Stimulated activated CD4-positive, alpha-beta T cell treated with anti-CD3 and anti-CD28 coated beads, Interleukin-15, amount 100 ng/mL, for 48 hours (primary cell): ENCODE data around the gene CASP10.
"Not testable (repeated sequence)": the region's sequence is repeated elsewhere in the genome, so short reads cannot be mapped to it uniquely, and the experiment has no call there.

ENCODE experiments used
- DNase-seq, 2 donors: peaks; one replicate each; pipeline ENCODE4 v3.0.0-alpha.2; 2020; ENCODE audit warnings: low read depth in 2 of 2

CASP10 gene

DNA sequence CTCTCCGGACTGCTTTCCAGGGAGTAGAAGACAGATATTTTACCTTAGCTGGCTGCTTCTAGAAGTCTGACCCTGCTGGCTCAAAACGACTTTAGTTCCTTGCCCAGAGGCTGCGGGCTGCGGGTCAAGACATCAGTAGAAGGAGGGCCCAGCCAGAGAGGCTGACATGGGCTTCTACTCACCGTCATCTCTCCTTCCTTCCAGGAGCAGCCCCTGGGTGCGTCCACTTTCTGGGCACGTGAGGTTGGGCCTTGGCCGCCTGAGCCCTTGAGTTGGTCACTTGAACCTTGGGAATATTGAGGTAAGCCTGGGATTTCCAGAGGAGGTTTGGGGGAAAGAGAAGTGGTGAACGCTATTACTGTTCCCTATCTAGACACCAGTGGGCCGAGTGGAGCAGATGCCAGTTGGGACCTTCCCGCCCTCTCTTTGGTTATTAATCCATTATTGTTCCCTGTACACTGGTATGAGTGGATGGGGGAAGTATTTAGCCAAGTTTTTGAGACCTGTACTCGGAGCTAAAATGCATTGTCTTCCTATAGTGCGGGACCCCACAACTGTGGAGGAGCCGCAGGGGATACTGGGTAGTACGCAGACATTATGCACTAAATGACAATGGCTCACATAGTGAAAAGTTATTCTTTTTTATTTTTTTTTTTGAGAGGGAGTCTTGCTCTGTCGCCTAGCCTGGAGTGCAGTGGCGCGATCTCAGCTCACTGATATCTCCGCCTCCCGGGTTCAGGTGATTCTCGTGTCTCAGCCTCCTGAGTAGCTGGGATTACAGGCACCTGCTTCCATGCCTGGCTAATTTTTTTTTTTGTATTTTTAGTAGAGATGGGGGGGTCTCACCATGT, 51.1 kb downstream of the CASP10 start:
- no peak for DNase-seq

DNA sequence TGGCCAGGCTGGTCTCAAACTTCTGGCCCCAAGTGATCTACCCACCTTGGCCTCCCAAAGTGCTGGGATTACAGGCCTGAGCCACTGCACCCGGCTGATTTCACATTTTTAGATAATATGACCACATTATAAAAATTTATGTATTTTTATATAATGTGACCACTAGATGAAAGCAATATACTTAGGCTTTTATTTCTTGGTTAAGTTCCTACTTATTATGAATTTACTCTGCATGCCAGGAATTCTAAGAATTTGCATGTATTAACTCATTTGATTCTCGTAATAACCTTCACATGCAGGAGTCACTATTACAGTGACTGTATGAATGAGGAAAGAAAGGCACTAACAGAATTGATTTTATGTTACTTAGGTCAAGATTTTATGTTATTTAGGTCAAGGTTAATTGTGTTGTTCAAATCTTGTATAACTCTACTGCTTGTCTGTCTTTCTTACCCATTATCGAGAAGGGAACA, 51.8 kb downstream of the CASP10 start:
- DNase-seq, result no peak

DNA sequence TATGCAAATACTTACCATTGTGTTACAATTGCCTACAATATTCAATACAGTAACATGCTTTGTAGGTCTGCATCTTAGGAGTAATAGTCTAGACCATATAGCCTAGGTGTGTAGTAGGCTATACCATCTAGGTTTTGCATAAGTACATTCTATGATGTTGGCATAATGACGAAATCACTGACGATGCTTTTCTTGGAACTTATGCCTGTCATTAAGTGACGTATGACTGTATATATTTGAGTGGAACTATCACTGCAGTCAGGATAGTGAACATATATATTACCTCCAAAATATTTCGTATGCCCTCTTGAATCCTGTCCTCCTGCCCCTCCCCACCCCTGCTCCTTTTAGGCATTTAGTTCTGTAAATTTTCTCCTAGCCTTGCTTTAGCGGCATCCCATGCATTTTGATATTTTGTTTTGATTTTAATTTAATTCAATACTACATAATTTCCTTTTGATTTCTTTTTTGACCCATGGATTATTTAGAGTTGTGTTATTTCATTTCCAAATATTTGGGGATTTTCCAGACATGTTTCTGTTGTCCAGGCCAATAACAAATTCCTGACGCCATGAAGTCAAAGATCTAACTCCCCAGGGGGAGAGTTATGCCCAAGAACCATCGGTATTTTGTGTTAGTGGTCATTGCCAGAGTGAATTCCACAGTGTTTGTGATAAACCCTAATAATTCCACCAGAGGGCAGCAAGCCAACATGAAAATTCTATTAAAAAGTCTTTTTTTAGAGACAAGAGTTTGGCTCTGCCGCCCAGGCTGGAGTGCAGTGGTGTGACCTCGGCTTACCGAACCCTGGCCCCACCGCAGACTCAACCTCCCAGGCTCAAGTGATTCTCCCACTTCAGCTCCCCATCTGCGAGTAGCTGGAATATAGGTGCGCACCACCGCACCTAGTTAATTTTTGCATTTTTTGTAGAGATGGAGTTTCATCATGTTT, 53.2 kb downstream of the CASP10 start:
- DNase-seq, result no peak

DNA sequence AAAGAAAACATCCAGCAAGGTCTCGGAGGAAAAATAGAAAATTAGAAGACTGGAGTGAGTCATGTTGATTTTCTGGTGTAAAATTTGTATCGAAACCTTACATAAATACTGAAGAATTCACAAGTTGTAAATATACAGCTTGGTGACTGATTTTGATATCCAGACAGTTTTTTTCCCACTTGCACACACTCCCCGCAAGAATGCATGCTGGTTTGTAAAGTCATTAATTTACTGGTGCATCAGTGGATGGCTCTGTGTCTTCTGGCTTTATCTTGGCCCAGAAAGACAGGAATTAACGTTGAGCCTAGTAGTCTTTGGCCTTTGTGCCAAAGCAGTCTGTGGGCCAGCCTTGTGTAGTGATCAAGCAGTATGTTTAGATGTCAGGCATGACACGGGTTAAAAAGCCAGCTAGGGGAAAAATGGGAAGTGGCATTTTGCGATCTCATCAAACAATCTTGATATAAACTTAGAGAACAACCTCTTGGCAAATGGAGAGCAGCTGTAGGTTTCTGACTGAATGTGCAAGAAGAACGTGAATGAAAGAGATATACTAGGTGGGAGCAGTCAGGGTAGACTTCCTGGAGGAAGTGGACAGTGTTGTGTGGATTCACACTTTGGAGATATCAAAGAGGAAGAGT, 54.7 kb downstream of the CASP10 start:
- DNase-seq, result no peak

DNA sequence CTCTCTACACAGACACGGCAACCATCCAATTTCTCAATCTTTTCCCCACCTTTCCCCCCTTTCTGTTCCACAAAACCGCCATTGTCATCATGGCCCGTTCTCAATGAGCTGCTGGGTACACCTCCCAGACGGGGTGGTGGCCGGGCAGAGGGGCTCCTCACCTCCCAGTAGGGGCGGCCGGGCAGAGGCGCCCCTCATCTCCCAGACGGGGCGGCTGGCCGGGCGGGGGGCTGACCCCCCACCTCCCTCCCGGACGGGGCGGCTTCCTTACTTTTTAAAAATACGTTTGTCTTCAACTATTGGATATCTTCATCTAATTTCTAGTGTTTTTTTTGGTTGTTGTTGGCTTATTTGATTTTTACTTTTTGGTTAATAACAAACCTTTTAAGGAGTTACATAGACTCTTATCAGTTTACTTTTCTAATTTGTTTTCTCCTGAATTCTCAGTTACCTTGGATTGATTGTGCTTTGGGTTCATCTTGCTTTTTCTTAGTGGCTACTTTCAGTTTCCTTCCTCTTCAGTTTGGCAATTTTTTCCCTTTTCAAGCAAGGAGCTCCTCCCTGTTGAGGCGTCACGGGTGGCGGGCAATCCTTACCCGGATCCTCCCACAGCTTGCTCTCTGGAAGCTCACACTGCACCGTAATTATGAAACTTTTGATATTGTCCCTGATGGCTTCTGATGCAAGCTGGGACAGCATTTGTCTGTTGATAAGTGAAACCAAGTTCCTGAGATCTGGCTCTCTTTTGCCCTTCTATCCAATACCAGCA, 56.4 kb downstream of the CASP10 start:
- DNase-seq, result not testable (repeated sequence)

DNA sequence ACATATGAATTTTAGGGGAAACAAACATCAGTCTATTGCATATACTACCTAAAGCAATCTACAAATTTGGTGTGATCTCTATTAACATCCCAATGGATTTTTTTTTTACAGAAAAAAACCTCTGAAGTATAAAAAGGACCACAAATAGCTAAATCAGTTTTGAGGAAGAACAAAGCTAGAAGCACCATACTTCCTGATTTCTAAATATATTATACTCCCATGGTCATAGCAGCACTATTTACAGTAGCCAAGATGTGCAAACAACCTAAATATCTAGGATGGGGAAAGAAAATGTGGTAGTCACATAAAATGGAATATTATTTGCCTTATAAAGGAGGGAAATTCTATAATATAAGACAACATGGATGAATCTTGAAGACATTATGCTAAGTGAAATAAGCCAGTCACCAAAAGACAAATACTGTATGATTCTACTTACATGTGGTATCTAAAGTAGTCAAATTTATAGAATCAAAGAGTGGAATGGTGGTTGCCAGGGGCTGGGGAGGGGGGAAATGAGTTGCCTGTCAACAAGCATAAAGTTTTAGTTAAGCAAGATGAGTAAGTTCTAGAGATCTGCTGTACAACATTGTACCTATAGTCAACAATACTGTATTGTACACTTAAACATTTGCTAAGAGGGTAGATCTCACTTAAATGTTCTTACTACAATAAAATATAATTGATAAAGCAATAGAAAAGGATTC, 59.8 kb downstream of the CASP10 start:
- DNase-seq, result no peak

DNA sequence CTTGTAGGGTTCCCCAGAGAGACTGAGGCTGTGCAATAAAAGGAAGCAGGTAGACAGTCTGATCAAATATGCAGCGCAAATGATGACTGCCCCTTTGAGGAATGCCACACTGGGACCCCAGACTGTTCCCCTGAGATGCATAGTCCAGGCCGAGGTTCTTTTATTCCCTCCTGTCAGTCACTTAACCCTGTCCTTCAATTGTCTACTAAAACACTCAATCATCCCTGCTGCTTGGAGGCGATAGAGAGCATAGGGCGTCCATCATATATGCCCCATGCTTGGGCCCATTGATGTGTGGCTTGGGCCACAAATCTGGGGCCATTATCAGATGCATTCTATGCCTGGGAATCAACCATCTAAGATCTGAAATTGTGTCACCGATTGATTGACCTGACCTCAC, 61.9 kb downstream of the CASP10 start:
- no peak for DNase-seq

DNA sequence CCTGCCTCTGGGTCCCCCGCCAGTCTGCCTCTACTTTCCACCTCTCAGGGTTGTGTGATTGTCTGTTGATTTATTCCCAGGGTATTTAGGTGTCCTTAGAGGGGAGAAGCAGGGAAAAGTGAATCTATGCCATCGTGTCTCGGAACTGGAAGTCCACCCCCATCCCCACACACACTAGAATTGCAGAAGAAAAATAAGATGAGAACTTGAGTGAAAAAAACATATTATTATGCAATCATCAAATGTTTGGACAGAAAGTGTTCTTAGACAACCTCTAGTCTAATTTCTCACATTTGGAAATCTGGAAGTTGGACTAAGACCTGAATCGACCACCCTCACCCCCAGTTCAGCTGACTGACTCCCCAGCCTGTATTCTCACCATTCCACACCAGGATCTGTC, 63.3 kb downstream of the CASP10 start:
- no peak for DNase-seq

DNA sequence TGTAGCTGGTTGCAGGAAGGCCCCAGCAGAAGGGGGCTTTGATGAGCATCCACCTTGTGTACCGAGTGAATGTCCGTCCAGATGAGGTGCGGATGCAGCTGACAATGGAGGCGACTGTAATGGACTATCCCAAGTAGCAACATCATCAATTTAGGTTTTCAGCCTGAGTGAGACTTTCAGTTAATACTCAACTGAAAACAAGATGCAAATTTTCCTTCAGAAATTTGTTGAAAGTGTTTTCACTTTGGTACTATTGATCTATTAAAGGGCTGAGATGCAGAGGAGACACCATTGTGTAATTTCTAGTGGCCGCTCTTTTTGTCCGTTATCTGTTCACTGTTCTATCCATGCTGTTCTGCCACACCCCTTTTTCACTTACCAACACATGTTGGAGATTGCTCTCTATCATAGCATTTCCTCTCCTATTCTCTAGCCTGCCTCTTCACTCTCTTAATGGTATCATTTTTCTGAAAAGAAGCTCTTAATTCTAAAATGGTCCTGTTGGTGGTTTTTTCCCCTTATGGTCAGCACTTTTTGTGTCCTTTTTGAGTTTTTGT, 65.4 kb downstream of the CASP10 start:
- DNase-seq, result no peak

DNA sequence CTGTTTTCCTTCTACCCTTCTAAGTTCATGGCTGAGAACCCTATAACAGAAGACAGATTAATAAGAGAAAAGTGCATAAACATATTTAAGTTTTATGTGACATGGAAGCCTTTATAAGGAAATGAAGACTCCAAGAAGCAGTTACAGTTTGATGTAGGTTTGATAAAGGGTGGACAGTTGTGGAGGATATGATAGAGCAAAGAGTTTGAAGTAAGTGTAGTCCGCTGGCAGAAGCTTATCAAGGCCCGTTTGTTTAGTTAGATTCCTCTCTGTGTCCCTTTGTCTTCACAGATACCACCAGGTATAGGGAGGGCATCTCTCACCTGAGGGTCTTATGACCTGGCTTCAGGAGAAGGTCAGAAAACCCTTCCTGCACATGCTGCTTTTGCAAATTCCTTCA, 66.9 kb downstream of the CASP10 start:
- DNase-seq, result no peak

DNA sequence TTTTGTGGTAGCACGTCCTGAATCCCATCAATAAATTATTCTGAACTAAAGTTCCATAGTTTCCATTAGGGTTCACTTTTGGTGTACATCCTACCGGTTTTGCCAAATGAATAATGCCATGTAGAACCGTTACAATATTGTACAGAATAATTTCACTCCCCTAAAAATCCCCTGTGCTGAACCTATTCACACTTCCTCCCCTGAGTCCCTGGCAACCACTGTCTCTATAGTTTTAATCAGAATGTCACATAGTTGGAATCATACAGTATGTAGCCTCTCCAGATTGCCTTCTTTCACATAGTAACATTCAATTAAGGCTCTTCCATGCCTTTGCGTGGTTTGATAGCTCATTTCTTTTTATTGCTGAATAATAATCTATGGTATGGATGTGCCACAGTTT, 67.8 kb downstream of the CASP10 start:
- DNase-seq, result no peak

DNA sequence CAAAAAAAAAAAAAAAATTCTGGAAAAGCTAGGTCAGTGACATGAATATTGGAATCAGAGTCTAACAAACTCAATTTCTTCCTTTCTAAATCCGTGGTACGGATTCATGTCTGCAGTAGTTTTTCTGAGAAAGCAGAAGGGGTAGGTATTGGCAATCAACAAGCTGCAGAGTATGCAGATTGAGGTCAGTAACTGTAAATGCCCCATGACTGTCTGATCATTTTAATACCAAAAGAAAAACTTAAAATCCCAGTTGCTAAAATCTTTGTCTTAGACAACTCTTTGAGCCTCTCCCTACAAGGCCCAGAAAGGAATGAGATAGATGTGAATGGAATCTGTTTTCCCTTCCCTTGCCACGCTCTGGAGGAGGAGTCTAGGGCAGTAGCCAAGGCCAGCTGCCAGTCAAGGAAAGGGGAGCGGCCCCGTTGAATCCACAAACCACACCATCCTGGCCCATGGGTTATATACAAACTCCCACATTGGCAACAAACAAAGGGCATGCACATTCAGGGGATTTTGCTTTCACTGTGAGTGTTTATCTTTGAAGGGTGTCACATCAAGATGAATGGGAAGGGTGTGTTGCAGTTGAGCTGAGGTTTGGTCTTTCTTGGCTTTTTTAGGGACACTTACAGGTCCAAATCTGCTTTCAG, 71.3 kb downstream of the CASP10 start:
- no peak for DNase-seq

DNA sequence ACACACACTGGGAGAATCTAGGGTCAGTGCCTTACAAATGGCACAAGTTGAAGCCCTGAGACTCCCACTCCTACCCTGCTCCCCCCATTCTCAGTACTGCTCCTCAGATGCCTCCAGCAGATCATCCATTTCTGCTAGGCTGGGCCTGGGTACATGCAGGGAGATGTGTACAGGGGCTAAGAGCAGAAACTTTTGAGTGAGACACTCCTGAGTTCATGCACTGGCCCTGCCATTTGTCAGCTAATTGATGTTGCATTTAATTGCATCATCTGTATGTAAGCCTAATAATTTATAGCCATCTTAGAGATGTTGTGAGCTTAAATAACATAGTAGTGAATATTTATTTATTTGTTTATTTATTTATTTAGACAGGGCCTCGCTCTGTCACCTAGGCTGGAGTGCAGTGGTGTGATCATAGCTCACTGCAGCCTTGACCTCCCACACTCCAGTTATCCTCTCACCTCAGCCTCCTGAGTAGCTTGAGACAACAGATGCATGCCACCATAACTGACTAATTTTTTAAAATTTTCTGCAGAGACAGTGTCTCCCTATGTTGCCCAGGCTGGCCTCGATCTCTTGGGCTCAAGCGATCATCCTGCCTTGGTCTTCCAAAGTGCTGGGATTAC, 72.6 kb downstream of the CASP10 start:
- no peak for DNase-seq

DNA sequence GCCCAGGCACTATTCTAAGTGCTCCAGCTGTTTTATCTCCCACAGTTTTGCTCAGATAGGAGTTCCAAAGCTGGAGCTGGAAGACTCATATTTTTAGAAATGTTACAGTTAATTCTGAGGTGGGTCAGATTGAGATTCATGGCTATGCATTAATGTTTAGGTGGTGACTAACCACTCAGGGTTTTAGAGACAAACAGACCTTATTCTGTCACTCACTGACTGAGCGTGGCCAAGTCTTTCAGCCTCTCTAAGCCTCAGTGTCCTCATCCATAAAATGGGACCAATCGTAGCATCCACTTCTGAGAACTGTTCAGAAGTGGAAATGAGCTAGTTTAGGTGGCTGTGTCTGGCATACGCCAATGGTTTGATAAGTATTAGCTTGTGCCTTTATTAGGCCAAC, 73.1 kb downstream of the CASP10 start:
- no peak for DNase-seq

DNA sequence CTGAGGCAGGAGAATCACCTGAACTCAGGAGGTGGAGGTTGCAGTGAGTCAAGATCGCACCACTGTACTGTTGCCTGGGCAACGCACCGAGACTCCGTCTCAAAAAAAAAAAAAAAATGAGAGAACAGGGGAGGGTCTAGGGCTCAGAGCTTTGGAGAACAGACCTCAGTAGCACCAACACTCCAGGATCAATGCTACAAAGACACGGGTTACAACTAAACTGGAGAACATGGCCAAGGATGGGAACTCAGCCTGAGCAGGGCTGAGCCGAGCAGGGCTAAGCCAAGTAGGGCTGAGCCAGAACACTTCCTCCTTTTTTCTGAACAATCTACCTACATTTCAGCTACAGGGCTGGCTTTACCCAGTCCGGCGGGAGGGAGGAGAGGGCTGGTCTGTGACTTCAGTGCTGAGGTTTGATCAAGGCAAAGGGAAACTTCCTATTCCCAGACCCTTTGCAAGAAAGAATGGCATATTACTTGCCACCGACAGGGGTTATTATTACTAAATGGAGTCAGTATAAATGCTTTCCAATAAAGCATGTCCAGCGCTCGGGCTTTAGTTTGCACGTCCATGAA, 74.5 kb downstream of the CASP10 start:
- DNase-seq, result no peak

DNA sequence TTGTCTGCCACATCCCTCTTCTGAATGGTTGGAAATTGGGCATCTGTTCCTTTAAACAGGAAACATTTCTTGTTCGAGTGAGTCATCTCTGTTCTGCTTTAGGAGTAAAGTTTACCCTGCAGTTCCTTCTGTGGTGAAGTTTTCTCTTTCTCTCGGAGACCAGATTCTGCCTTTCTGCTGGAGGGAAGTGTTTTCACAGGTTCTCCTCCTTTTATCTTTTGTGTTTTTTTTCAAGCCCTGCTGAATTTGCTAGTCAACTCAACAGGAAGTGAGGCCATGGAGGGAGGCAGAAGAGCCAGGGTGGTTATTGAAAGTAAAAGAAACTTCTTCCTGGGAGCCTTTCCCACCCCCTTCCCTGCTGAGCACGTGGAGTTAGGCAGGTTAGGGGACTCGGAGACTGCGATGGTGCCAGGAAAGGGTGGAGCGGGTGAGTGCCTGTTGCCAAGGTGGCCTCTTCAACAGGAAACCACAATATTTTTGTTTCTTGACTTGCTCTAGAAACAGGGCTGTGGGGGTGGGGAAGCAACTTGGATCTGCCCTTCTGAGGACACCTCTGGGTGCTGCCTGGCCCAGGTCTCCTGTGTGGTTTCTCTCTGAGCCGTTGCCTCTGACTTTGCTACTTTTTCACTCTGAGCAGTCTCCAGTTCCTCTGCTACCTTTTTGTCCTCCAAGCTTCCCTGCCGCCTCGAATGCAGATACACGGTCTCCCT, 75.2 kb downstream of the CASP10 start:
- DNase-seq, result peak; percentile 90 to 91

DNA sequence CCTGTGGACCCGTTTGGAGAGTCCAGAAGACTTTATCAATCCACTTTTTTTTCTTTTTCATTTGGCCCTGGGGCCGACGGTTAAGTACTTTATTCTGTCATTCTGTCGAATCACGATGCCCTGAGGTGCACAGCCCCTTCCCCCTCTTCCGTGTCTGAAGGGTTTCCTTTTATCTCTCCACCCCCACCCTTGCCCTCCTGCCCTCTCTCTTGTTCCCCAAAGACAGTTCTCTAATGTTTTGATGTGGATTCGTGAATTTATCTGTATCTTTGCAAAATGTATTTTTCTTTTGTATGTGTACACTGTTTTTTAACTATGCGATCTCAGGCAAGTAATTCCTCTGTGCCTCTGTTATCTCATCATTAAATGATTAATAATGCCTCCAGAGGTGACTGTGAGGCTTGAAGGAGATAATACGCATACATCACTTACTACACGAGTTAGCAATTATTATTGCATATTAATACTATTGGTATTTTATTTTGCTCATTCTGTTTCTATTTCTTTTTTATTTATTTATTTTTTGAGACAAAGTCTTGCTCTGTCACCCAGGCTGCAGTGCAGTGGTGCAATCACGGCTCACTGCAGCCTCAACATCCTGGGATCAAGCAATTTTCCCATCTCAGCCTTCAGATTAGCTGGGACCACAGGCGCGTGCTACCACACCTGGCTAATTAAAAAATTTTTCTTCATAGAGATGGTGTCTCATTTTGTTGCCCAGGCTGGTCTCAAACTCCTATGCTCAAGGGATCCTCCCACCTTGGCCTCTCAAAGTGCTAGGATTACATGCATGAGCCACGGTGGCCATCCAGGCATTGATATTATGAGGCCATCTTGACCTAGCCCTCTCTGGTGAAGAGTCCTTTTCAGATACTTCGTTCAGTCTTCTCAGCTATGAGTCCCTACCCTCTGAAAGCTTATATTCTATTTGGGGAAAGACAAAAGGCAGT, 76.0 kb downstream of the CASP10 start:
- DNase-seq, result no peak
